Calu3 (cell line): Measurements from ENCODE around the gene SEC14L2. TPM values are rescaled to one million over a fixed set of nuclear protein-coding genes. Genes with fewer than 3 reads are reported as not detected.

Source experiments
- BruUV-seq: library from RNA; stranded (reverse); fragments of 400-500 nt; replicated peaks from 2 replicates; lab custom pipeline; 2021; lab: Mats Ljungman, UMichigan
- CTCF ChIA-PET: fragments of 300-600 bp; sonication (Branson Sonifier 250); formaldehyde crosslinking; loops from one replicate; lab custom pipeline; 2022; ENCODE audit warnings: antibody characterized with exemption; lab: Charles Lee
- DNase-seq: peaks from one replicate; pipeline ENCODE4 v3.0.0; 2022
- H3K27ac Mint-ChIP-seq: one replicate; pipeline ENCODE4 v1.8.0; 2022; ENCODE audit warnings: mixed read lengths; ENCODE audit not compliant: unreplicated experiment
- H3K27me3 Mint-ChIP-seq: one replicate; pipeline ENCODE4 v1.8.0; 2022; ENCODE audit warnings: mixed read lengths; ENCODE audit not compliant: unreplicated experiment
- H3K36me3 Mint-ChIP-seq: one replicate; pipeline ENCODE4 v1.8.0; 2022; ENCODE audit warnings: mild to moderate bottlenecking, moderate library complexity, mixed read lengths; ENCODE audit not compliant: insufficient read depth, unreplicated experiment
- H3K4me1 Mint-ChIP-seq: one replicate; pipeline ENCODE4 v1.8.0; 2022; ENCODE audit warnings: mild to moderate bottlenecking, low read depth, mixed read lengths; ENCODE audit not compliant: unreplicated experiment
- H3K4me3 Mint-ChIP-seq: one replicate; pipeline ENCODE4 v1.8.0; 2022; ENCODE audit warnings: mild to moderate bottlenecking, low read depth, moderate library complexity, mixed read lengths; ENCODE audit not compliant: unreplicated experiment
- H3K9me3 Mint-ChIP-seq: one replicate; pipeline ENCODE4 v1.8.0; 2022; ENCODE audit warnings: low read depth, mixed read lengths; ENCODE audit not compliant: unreplicated experiment
- CTCF ChIP-seq: fragments of 200-600 bp; IDR thresholded peaks from one replicate; pipeline ENCODE4 v1.8.0; 2022; ENCODE audit warnings: antibody characterized with exemption; ENCODE audit not compliant: unreplicated experiment
- intact Hi-C: fragments of 100-400 bp; cut with micrococcal nuclease; formaldehyde crosslinking; loops from one replicate; pipeline ENCODE4 v1.10.0; 2022; ENCODE audit not compliant: unreplicated experiment
- total RNA-seq: library from RNA; stranded (reverse); gene quantifications from 2 replicates; pipeline ENCODE4 v1.2.3, GENCODE V29; 2022

The SEC14L2 gene
- total RNA-seq, 1 experiment from 2014 or later = 39.1 TPM

- Mint-ChIP-seq H3K27ac (no peak overlapping the region), H3K4me3 (no peak overlapping the region), H3K36me3 (no peaks in the 10 kb centered on the region), H3K27me3 (peaks cover 63% of the 10 kb centered on the region), H3K4me1 (no peaks in the 10 kb centered on the region), H3K9me3 (no peaks in the 10 kb centered on the region)
- no peak for TF ChIP-seq CTCF
- intact Hi-C loops = no loop called here
- no peak for DNase-seq
- BruUV-seq = no TSS peak
- CTCF ChIA-PET = no interaction called here
Observed at GRCh38 chr22:30452861-30453260, 56.0 kb downstream of the SEC14L2 start.

- intact Hi-C loops = no loop called here
- TF ChIP-seq CTCF = no peak
- Mint-ChIP-seq H3K4me1 (no peaks in the 10 kb centered on the region), H3K27ac (no peak overlapping the region), H3K36me3 (no peaks in the 10 kb centered on the region), H3K9me3 (no peaks in the 10 kb centered on the region), H3K27me3 (peaks cover 68% of the 10 kb centered on the region), H3K4me3 (no peak overlapping the region)
- no TSS peak for BruUV-seq
- CTCF ChIA-PET = no interaction called here
- DNase-seq = peak; percentile 23
Observed at GRCh38 chr22:30453731-30454510, 57.1 kb downstream of the SEC14L2 start.

- Mint-ChIP-seq H3K27ac (no peak overlapping the region), H3K4me1 (no peaks in the 10 kb centered on the region), H3K27me3 (peaks cover 77% of the 10 kb centered on the region), H3K4me3 (no peak overlapping the region), H3K9me3 (no peaks in the 10 kb centered on the region), H3K36me3 (no peaks in the 10 kb centered on the region)
- BruUV-seq = no TSS peak
- intact Hi-C loops = no loop called here
- no peak for TF ChIP-seq CTCF
- no peak for DNase-seq
- CTCF ChIA-PET = no interaction called here
Observed at GRCh38 chr22:30455075-30455840, 58.4 kb downstream of the SEC14L2 start.

GRCh38 chr22:30457981-30458380 is 61.2 kb downstream of the SEC14L2 start:
- peaks cover 62% of the 10 kb centered on the region for H3K27me3 Mint-ChIP-seq
- H3K9me3 Mint-ChIP-seq = no peaks in the 10 kb centered on the region
- intact Hi-C loops = no loop called here
- H3K27ac Mint-ChIP-seq = no peak overlapping the region
- no peak overlapping the region for H3K4me3 Mint-ChIP-seq
- H3K36me3 Mint-ChIP-seq = no peaks in the 10 kb centered on the region
- TF ChIP-seq CTCF = no peak
- no peaks in the 10 kb centered on the region for H3K4me1 Mint-ChIP-seq
- no TSS peak for BruUV-seq
- CTCF ChIA-PET = no interaction called here
- no peak for DNase-seq
